Measurements from ENCODE around the gene ADSL.
"Not testable (repeated sequence)": the region's sequence is repeated elsewhere in the genome, so short reads cannot be mapped to it uniquely, and the experiment has no call there.

ADSL gene

DNA sequence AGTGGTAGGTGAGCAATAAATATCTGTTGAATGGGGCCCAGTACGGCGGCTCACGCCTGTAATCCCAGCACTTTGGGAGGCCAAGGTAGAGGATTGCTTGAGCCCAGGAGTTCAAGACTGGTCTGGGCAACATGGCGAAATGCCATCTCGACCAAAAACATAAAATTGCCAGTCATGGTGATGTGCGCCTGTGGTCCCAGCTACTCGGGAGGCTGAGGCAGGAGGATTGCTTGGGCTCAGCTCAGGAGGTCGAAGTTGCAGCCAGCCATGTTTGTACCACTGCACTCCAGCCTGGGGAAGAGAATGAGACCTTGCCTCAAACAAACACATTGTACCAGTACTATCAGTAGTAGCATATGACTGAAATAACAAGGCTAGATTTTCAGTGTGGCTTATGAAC lies 28.3 kb downstream of the ADSL start:
- no peak for DNase-seq

DNA sequence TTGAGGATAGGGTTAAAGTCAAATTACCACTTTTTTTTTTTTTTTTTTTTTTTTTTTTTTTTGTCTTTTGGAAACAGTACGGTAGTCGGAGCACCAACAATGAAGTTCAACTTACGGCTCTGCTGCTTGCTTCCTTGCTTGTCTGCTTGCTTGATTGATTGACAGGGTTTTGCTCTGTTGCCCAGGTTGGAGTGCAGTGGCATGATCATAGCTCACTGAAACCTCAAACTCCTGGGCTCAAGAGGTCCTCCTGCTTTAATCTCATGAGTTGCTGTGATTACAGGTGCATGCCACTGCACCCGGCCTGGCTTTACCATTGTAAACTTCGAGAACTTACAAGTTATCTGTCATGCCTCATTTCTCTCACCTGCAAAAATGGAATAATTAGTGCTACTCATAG lies 29.8 kb downstream of the ADSL start:
- no peak for DNase-seq

GRCh38 chr22:40377931-40378330 lies 31.6 kb downstream of the ADSL start:
- DNase-seq, result no peak

- not testable (repeated sequence) for DNase-seq
Measured at GRCh38 chr22:40378448-40378847, 32.1 kb downstream of the ADSL start.

GRCh38 chr22:40381461-40381860 lies 35.2 kb downstream of the ADSL start:
- DNase-seq, result no peak

GRCh38 chr22:40383905-40384304 lies 37.6 kb downstream of the ADSL start:
- DNase-seq, result no peak

- DNase-seq, result peak; percentile 28
Measured at GRCh38 chr22:40385036-40385782, 38.9 kb downstream of the ADSL start.

DNA sequence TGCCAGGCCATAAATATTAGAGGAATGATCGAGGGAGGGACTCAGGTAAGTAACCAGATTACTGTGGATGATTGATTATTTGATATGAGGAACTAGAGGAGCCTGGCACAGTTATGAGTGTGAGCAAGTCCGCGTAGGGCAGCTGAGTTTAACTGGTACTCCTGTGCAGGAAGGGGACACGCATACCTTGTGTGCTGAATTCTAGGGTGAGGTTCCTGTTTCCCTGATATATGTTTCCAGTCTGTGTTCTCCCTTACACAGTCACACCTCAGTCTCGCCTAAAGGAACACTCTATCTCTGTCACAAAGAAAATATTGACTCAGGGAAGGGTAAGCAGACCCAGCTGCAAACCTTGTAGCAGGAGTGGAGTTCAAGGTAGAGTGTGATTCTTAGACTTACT lies 41.4 kb downstream of the ADSL start:
- DNase-seq, result no peak

GRCh38 chr22:40388231-40388630 lies 41.9 kb downstream of the ADSL start:
- DNase-seq, result no peak

DNA sequence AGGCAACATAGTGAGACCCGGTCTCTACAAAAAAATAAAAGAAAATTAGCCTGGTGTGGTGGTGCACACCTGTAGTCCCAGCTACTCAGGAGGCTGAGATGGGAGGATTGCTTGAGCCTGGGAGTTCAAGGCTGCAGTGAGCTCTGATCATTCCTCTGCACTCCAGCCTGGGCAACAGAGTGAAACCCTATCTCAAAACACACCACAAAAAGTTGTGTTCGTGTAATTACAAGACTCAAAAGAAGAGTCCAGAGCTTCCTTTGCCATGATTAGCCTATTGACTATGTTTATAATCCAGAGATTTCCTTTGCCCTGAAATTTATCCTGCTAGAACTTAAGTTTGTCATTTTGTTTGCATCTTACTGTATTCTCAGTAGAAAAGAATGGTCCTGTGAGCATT lies 45.1 kb downstream of the ADSL start:
- no peak for DNase-seq

DNA sequence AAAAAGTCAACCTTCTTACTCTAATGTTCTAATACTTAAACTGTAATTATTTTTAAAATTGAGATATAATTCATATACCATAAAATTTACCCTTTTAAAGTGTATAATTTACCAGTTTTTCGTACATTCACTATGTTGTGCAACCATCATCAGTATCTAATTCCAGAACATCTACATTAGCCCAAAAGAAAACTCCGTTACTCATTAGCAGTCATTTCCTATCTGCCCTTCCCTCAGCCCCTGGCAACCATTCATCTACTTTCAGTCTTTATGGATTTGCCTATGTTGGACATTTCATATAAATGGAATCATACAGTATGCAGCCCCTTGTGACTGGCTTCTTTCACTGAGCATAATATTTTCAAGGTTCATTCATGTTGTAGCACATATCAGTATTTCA lies 46.3 kb downstream of the ADSL start:
- no peak for DNase-seq

GRCh38 chr22:40394607-40395006 lies 48.3 kb downstream of the ADSL start:
- DNase-seq, result no peak

- no peak for DNase-seq
Measured at GRCh38 chr22:40395607-40396006, 49.3 kb downstream of the ADSL start.

DNA sequence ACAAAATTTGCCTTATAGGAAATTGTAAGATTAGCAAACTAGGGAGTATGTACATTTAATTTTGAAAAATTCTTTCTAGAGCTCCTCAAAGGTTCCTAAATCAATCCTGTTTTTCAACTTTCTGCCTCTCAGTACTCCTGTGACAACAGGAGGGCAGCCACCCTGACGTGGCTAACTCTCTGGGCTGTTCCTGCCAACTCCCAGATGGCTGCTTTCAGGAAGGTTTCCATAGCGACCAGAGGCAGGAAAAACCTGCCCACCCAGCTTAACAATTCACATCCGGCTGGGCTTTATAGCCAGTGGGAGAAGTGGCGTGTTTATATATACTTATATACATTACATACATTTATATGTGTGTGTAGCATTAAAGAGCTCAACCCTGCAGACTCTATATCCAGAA lies 50.6 kb downstream of the ADSL start:
- DNase-seq, result no peak

DNA sequence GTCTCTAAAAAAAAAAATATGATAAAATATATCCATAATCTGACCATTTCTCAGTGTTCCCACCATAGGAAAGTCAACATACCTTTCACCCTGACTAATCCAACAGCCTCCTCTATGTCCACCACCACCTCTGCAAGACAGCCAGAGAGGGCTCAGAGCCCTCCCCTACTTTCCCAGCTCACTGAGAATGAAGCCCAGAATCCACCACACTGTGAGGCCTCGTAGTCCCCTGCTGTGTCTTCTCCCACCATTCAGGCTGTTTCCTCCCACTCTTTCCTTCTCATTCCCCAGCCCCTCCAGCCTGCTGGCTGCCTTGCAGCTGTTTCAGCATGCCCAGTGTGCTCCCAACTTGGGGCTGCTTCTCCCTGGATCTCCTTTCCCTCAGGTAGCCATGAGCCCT lies 51.1 kb downstream of the ADSL start:
- no peak for DNase-seq

GRCh38 chr22:40399621-40400020 lies 53.3 kb downstream of the ADSL start:
- no peak for DNase-seq

- DNase-seq, result peak; percentile 43
Measured at GRCh38 chr22:40400159-40400558, 53.9 kb downstream of the ADSL start.

DNA sequence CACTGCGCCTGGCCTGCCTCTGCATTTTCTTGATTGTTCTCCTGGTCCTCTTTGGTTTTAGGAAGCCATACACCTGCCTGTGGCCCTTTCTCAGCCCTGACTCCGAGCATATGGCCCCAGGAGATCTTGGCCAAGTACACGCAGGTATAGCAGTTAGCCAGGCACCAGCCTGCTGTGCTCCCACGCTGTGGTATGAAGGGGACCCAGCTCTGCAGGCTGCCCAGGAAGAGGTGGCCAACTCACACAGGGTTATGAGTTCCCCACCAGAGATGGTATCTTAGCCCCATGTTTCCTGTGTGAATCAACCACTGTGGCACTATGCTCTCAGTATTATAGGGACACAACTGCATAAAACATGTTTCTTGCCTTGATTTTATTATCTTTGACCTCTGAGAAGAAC lies 55.2 kb downstream of the ADSL start:
- DNase-seq, result peak; percentile 62

DNA sequence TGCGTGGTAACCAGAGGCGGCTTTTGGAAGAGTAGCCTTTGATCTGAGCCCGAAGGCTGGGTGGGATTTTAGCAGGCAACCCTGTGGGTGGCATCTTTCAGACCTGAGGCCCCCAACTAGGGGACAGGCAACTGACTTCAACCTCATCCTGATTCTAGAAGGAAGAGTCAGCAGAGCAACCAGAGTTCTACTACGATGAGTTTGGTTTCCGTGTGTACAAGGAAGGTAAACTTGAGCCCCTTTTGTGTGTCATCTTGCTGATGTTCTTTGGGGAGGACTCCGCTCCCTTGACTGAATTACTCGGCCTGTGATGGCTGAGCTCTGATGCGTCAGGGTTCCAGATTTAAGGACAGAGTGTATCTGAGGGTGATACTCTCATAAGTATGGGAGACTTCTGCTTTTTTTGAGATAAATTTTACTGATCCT lies 55.7 kb downstream of the ADSL start:
- DNase-seq, result peak; percentile 28

DNA sequence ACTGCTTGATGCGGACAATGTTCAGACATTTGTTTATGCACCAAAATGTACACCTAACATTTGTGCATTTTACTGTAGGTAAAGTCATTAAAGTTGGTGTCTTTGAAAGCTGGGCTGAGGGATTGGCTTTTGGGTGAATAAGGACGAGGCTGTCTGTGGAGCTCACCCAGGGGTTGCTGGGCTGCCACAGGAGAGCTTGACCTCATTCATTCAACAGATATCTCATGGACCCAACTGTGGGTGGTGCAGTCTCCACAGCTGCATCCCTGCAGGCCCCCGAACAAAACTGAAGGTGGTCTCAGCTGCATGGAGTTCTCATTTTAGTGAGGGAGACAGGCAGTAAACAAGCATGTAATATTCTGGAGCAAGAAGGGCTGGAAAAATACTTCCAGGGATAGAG lies 56.8 kb downstream of the ADSL start:
- no peak for DNase-seq

- no peak for DNase-seq
Measured at GRCh38 chr22:40403651-40404050, 57.4 kb downstream of the ADSL start.

DNA sequence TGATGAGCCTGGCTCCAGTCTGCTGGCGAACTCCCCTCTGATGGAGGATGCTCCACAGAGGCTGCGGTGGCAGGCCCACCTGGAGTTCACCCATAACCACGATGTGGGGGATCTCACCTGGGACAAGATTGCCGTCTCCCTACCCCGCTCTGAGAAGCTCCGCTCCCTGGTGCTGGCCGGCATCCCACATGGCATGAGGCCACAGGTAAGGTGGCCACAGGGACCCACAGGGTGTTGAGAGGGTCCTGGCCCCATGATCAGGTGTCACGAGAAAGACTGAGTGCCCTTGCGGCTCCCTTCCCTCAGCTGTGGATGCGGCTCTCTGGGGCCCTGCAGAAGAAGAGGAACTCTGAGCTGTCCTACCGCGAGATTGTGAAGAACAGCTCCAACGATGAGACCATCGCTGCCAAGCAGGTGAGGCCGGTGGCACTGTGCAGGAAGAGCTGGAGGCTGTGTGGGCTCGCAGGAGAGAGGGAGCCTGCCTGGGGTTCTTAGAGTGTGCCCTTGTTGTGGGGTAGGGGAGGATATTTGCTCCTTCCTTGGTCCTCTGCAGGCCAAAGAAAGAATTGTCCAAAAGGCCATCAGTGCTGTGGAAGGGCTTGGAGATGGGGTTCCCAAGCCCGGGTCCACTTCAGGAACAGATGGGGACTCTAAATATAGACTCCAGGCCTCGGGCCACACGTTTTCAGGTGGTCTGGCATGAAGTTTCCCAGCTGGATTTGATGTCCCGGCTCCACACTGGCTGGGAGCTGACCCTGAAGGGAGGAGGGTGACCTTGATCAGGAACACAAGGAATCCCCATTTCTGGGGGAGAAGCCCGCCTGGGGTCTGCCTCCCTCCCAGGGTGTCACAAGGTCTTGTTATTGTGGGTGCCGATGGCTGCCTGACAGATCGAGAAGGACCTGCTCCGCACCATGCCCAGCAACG lies 58.2 kb downstream of the ADSL start:
- no peak for DNase-seq

DNA sequence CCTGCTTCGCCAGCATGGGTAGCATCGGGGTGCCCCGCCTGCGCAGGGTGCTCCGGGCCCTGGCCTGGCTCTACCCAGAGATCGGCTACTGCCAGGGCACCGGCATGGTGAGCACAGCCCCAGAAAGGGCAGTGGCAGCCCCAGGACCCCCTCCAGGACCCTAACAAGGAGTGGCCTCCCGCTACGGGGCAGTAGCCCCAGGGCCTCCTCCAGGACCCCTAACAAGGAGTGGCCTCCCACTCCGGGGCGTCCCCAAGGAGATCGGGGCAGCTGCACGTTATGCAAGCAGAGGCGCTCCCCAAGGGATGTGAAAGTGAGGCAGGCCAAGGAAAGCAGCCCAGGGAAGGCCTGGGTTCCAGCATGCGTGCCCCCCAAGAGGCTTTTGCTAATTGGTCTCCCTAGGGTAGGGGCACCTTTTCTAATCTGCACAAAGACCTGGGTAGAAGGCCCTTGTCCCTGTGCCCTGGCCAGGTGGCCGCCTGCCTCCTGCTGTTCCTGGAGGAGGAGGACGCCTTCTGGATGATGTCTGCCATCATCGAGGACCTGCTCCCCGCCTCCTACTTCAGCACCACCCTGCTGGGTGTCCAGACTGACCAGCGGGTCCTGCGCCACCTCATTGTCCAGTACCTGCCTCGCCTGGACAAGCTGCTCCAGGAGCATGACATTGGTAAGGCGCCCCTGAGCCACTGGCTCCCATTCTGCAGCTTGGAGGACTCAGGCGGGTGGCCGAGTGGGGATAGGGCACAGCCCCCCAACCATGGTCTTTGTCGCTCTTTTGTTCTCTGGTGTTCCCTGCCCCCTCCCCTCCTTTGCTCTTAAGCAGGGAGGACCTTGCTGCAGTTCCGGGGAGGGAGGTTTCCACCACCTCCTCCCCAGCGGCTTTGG lies 59.1 kb downstream of the ADSL start:
- no peak for DNase-seq

Data from stimulated activated CD4-positive, alpha-beta T cell treated with anti-CD3 and anti-CD28 coated beads, Interleukin-1b, Interleukin-23, amount 100 ng/mL, for 48 hours (primary cell).